SK-N-SH treated with all-trans-retinoic acid at 6 μM for 48 hours (cell line): ENCODE data around the gene PBRM1.

ENCODE experiments used
- BACH2 ChIP-seq: fragments of 250-450 bp; sonication (Bioruptor Pico); IDR thresholded peaks from 2 replicates; pipeline ENCODE4 v1.9.0; 2021; ENCODE audit warnings: mild to moderate bottlenecking, borderline replicate concordance
- CREB5 ChIP-seq: fragments of 250-450 bp; sonication (Bioruptor Pico); IDR thresholded peaks from 2 replicates; pipeline ENCODE4 v1.5.1; 2020; ENCODE audit warnings: low read depth, mild to moderate bottlenecking, moderate library complexity
- CSRNP3 ChIP-seq: fragments of 250-450 bp; sonication (Bioruptor Pico); IDR thresholded peaks from 2 replicates; pipeline ENCODE4 v1.5.1; 2021; ENCODE audit warnings: mild to moderate bottlenecking, moderate library complexity
- PATZ1 ChIP-seq: fragments of 250-450 bp; sonication (Bioruptor Pico); IDR thresholded peaks from 2 replicates; pipeline ENCODE4 v1.8.0; 2020; ENCODE audit warnings: mild to moderate bottlenecking, moderate library complexity, borderline replicate concordance
- PPARA ChIP-seq: fragments of 250-450 bp; sonication (Bioruptor Pico); IDR thresholded peaks from 2 replicates; pipeline ENCODE4 v1.5.0; 2020; ENCODE audit warnings: mild to moderate bottlenecking, borderline replicate concordance
- RARB ChIP-seq: fragments of 250-450 bp; sonication (Bioruptor Pico); IDR thresholded peaks from 2 replicates; pipeline ENCODE4 v1.8.0; 2021; ENCODE audit warnings: mild to moderate bottlenecking, moderate library complexity
- TCF4 ChIP-seq: fragments of 250-450 bp; sonication (Bioruptor Pico); IDR thresholded peaks from 2 replicates; pipeline ENCODE4 v1.8.0; 2021; ENCODE audit warnings: mild to moderate bottlenecking, moderate library complexity, borderline replicate concordance
- ZC3H10 ChIP-seq: fragments of 250-450 bp; sonication (Bioruptor Pico); IDR thresholded peaks from 2 replicates; pipeline ENCODE4 v1.5.1; 2021; ENCODE audit warnings: mild to moderate bottlenecking, moderate library complexity
- ZFP3 ChIP-seq: fragments of 250-450 bp; sonication (Bioruptor Pico); IDR thresholded peaks from 2 replicates; pipeline ENCODE4 v1.5.0; 2020; ENCODE audit warnings: mild to moderate bottlenecking, moderate library complexity
- ZFP30 ChIP-seq: fragments of 450-650 bp; formaldehyde crosslinking; IDR thresholded peaks from 2 replicates; pipeline ENCODE4 v1.5.0; 2022; ENCODE audit warnings: mild to moderate bottlenecking, moderate library complexity
- ZNF70 ChIP-seq: fragments of 450-650 bp; formaldehyde crosslinking; IDR thresholded peaks from 2 replicates; pipeline ENCODE4 v1.5.0; 2020; ENCODE audit warnings: mild to moderate bottlenecking, moderate library complexity
- ZNF8 ChIP-seq: fragments of 450-650 bp; formaldehyde crosslinking; IDR thresholded peaks from 2 replicates; pipeline ENCODE4 v1.5.0; 2020; ENCODE audit warnings: mild to moderate bottlenecking, moderate library complexity

- TF ChIP-seq CSRNP3 (no peak), BACH2 (CRISPR knock-in tag) (no peak), ZNF70 (CRISPR knock-in tag) (no peak), ZNF8 (no peak), CREB5 (CRISPR knock-in tag) (no peak), ZFP30 (CRISPR knock-in tag) (no peak), PATZ1 (CRISPR knock-in tag) (no peak), ZFP3 (no peak), RARB (CRISPR knock-in tag) (no peak), PPARA (CRISPR knock-in tag) (no peak), TCF4 (CRISPR knock-in tag) (no peak), ZC3H10 (CRISPR knock-in tag) (no peak)
Measured at GRCh38 chr3:52523386-52524257, 162.1 kb downstream of the PBRM1 start.
